Mesendoderm (in vitro differentiated cells): ENCODE measurements around the gene SLC16A6.
A peak's percentile ranks its signal among the peaks of the same experiment; 100 is the strongest.

Experiments
- DNase-seq: peaks from one replicate; pipeline ENCODE4 v3.0.0; 2013
- H2AK5ac ChIP-seq: 2 replicates; pipeline ENCODE4 v1.6.1; 2013; ENCODE audit warnings: low read length, inconsistent platforms
- H2BK120ac ChIP-seq: 2 replicates; pipeline ENCODE4 v1.6.1; 2013; ENCODE audit warnings: low read depth, mild to moderate bottlenecking, low read length, moderate library complexity, mixed read lengths
- H2BK15ac ChIP-seq: replicated peaks from 2 replicates; pipeline ENCODE4 v1.6.1; 2013; ENCODE audit warnings: low read depth, mild to moderate bottlenecking, moderate library complexity
- H2BK5ac ChIP-seq: 2 replicates; pipeline ENCODE4 v1.6.1; 2013; ENCODE audit warnings: low read length, inconsistent platforms
- H3K18ac ChIP-seq: 2 replicates; pipeline ENCODE4 v1.6.1; 2013; ENCODE audit warnings: mild to moderate bottlenecking, low read length, mixed read lengths
- H3K23ac ChIP-seq: one replicate; pipeline ENCODE4 v1.6.1; 2013; ENCODE audit warnings: low read length
- H3K27ac ChIP-seq: 2 replicates; pipeline ENCODE4 v1.5.1; 2013; ENCODE audit warnings: low read depth, mild to moderate bottlenecking, inconsistent platforms, low read length, moderate library complexity
- H3K27me3 ChIP-seq: 2 replicates; pipeline ENCODE4 v1.6.1; 2013; ENCODE audit warnings: low read length, control low read depth, mild to moderate bottlenecking, inconsistent platforms; ENCODE audit not compliant: insufficient read depth, poor library complexity
- H3K36me3 ChIP-seq: 2 replicates; pipeline ENCODE4 v1.6.1; 2013; ENCODE audit warnings: low read length, inconsistent platforms; ENCODE audit not compliant: control insufficient read depth, insufficient read depth
- H3K4ac ChIP-seq: one replicate; pipeline ENCODE4 v1.6.1; 2013; ENCODE audit warnings: low read depth, mild to moderate bottlenecking, low read length, moderate library complexity
- H3K4me1 ChIP-seq: 2 replicates; pipeline ENCODE4 v1.6.1; 2013; ENCODE audit warnings: low read depth, low read length, inconsistent platforms; ENCODE audit not compliant: control insufficient read depth
- H3K4me2 ChIP-seq: 2 replicates; pipeline ENCODE4 v1.6.1; 2013; ENCODE audit warnings: low read length
- H3K4me3 ChIP-seq: 2 replicates; pipeline ENCODE4 v1.5.1; 2013; ENCODE audit warnings: mild to moderate bottlenecking, low read length
- H3K56ac ChIP-seq: one replicate; pipeline ENCODE4 v1.6.1; 2013; ENCODE audit warnings: low read length
- H3K79me1 ChIP-seq: 2 replicates; pipeline ENCODE4 v1.6.1; 2013; ENCODE audit warnings: low read length, inconsistent platforms
- H3K79me2 ChIP-seq: 2 replicates; pipeline ENCODE4 v1.6.1; 2013; ENCODE audit warnings: mild to moderate bottlenecking, low read length; ENCODE audit not compliant: control insufficient read depth, insufficient read depth
- H3K9ac ChIP-seq: 2 replicates; pipeline ENCODE4 v1.6.1; 2013; ENCODE audit warnings: low read length, inconsistent platforms
- H4K5ac ChIP-seq: one replicate; pipeline ENCODE4 v1.6.1; 2013; ENCODE audit warnings: low read length
- H4K8ac ChIP-seq: one replicate; pipeline ENCODE4 v1.6.1; 2013; ENCODE audit warnings: low read depth, mild to moderate bottlenecking, control low read depth, low read length, moderate library complexity
- WGBS: extraction: QIAGEN DNeasy Blood & Tissue Kit; methylation state at CpG from one replicate; pipeline ENCODE4 v1.1.7; 2013; ENCODE audit warnings: low lambda C conversion rate, missing lambda C conversion rate; ENCODE audit not compliant: insufficient coverage; ENCODE audit errors: extremely low coverage; 5-methylcytosine and 5-hydroxymethylcytosine counted together

The SLC16A6 gene

GRCh38 chr17:68302666-68303065 is 11.7 kb upstream of the SLC16A6 start:
- H3K9ac ChIP-seq = no peak overlapping the region
- no peaks in the 10 kb centered on the region for H3K79me1 ChIP-seq
- H3K79me2 ChIP-seq = no peaks in the 10 kb centered on the region

GRCh38 chr17:68302066-68302564 is 11.2 kb upstream of the SLC16A6 start:
- Histone ChIP-seq H3K79me1 (no peaks in the 10 kb centered on the region), H3K9ac (no peak overlapping the region), H3K79me2 (no peaks in the 10 kb centered on the region), H3K56ac (no peak overlapping the region), H3K4me1 (no peaks in the 10 kb centered on the region), H3K4ac (no peak overlapping the region), H2AK5ac (no peak overlapping the region), H4K5ac (no peak overlapping the region), H3K4me3 (no peak overlapping the region), H3K36me3 (no peaks in the 10 kb centered on the region), H3K27ac (no peak overlapping the region), H3K27me3 (no peaks in the 10 kb centered on the region), H3K18ac (no peak overlapping the region), H2BK5ac (no peak overlapping the region), H2BK120ac (no peak overlapping the region), H3K23ac (no peak overlapping the region), H3K4me2 (no peak overlapping the region), H4K8ac (no peak overlapping the region), H2BK15ac (no peak overlapping the region)
- WGBS = no CpG with 5 or more reads among the region's 10 CpGs
- peak; percentile 36 for DNase-seq

More at GRCh38 chr17:68302666-68303065, 11.7 kb upstream of the SLC16A6 start:
- Histone ChIP-seq H3K23ac (no peak overlapping the region), H2BK15ac (no peak overlapping the region), H2AK5ac (no peak overlapping the region), H3K4me2 (no peak overlapping the region), H3K4ac (no peak overlapping the region), H3K18ac (no peak overlapping the region), H3K27ac (no peak overlapping the region), H3K27me3 (no peaks in the 10 kb centered on the region), H2BK5ac (no peak overlapping the region), H3K56ac (no peak overlapping the region), H3K4me3 (no peak overlapping the region), H2BK120ac (no peak overlapping the region), H4K5ac (no peak overlapping the region), H4K8ac (no peak overlapping the region), H3K36me3 (no peaks in the 10 kb centered on the region), H3K4me1 (no peaks in the 10 kb centered on the region)
- DNase-seq = no peak
- WGBS = no CpG with 5 or more reads among the region's 4 CpGs

GRCh38 chr17:68301438-68301959 is 10.6 kb upstream of the SLC16A6 start:
- Histone ChIP-seq H3K27me3 (no peaks in the 10 kb centered on the region), H3K23ac (no peak overlapping the region), H3K79me2 (no peaks in the 10 kb centered on the region), H3K18ac (no peak overlapping the region), H4K5ac (no peak overlapping the region), H3K4ac (no peak overlapping the region), H2BK5ac (no peak overlapping the region), H3K4me1 (no peaks in the 10 kb centered on the region), H3K4me2 (no peak overlapping the region), H3K56ac (peak overlapping the region; percentile 25), H2BK120ac (no peak overlapping the region), H3K36me3 (no peaks in the 10 kb centered on the region), H4K8ac (no peak overlapping the region), H2AK5ac (no peak overlapping the region), H3K79me1 (no peaks in the 10 kb centered on the region), H3K27ac (no peak overlapping the region), H2BK15ac (no peak overlapping the region), H3K9ac (no peak overlapping the region), H3K4me3 (no peak overlapping the region)
- whole genome bisulfite sequencing = no CpG with 5 or more reads among the region's 9 CpGs
- DNase-seq = peak; percentile 54

GRCh38 chr17:68299817-68300216 is 8.9 kb upstream of the SLC16A6 start:
- no peak overlapping the region for H2BK15ac ChIP-seq
- H3K27ac ChIP-seq = no peak overlapping the region
- no peaks in the 10 kb centered on the region for H3K36me3 ChIP-seq
- WGBS = no CpG with 5 or more reads among the region's 3 CpGs
- H3K4ac ChIP-seq = no peak overlapping the region
- H3K23ac ChIP-seq = no peak overlapping the region
- no peak overlapping the region for H2BK5ac ChIP-seq
- no peak overlapping the region for H3K4me2 ChIP-seq
- no peaks in the 10 kb centered on the region for H3K27me3 ChIP-seq
- no peak overlapping the region for H3K56ac ChIP-seq
- DNase-seq = no peak
- H2BK120ac ChIP-seq = no peak overlapping the region
- H4K5ac ChIP-seq = no peak overlapping the region
- no peak overlapping the region for H3K4me3 ChIP-seq
- no peak overlapping the region for H4K8ac ChIP-seq
- no peak overlapping the region for H3K18ac ChIP-seq
- no peak overlapping the region for H2AK5ac ChIP-seq
- no peaks in the 10 kb centered on the region for H3K79me2 ChIP-seq
- H3K9ac ChIP-seq = no peak overlapping the region
- no peaks in the 10 kb centered on the region for H3K79me1 ChIP-seq
- no peaks in the 10 kb centered on the region for H3K4me1 ChIP-seq

- no peak overlapping the region for H3K9ac ChIP-seq
- peak; percentile 54 for DNase-seq
- no peaks in the 10 kb centered on the region for H3K4me1 ChIP-seq
- no peak overlapping the region for H2BK120ac ChIP-seq
- H3K56ac ChIP-seq = no peak overlapping the region
- H3K79me2 ChIP-seq = no peaks in the 10 kb centered on the region
- no peak overlapping the region for H3K18ac ChIP-seq
- no peak overlapping the region for H2AK5ac ChIP-seq
- H3K23ac ChIP-seq = no peak overlapping the region
- H3K4ac ChIP-seq = no peak overlapping the region
- H2BK5ac ChIP-seq = no peak overlapping the region
- no peaks in the 10 kb centered on the region for H3K36me3 ChIP-seq
- H2BK15ac ChIP-seq = no peak overlapping the region
- H3K4me2 ChIP-seq = no peak overlapping the region
- H3K4me3 ChIP-seq = no peak overlapping the region
- H3K79me1 ChIP-seq = no peaks in the 10 kb centered on the region
- no peak overlapping the region for H3K27ac ChIP-seq
- H3K27me3 ChIP-seq = no peaks in the 10 kb centered on the region
- no peak overlapping the region for H4K5ac ChIP-seq
- H4K8ac ChIP-seq = no peak overlapping the region
These were observed 7.7 kb upstream of the SLC16A6 start for GRCh38 chr17:68298601-68299000.

- Histone ChIP-seq H3K27me3 (peaks cover 3% of the 10 kb centered on the region), H3K36me3 (no peaks in the 10 kb centered on the region), H2BK15ac (no peak overlapping the region), H3K4ac (no peak overlapping the region), H3K18ac (no peak overlapping the region), H3K4me3 (no peak overlapping the region), H3K79me2 (no peaks in the 10 kb centered on the region), H3K56ac (no peak overlapping the region), H3K27ac (no peak overlapping the region), H3K4me1 (no peaks in the 10 kb centered on the region), H2BK5ac (no peak overlapping the region), H2AK5ac (no peak overlapping the region), H3K4me2 (no peak overlapping the region), H3K9ac (no peak overlapping the region), H4K5ac (no peak overlapping the region), H2BK120ac (no peak overlapping the region), H3K23ac (no peak overlapping the region), H3K79me1 (no peaks in the 10 kb centered on the region), H4K8ac (no peak overlapping the region)
- DNase-seq = no peak
- no CpG with 5 or more reads among the region's 4 CpGs for WGBS
These were observed 6.3 kb upstream of the SLC16A6 start for GRCh38 chr17:68297195-68297594.
